Prostate gland (tissue), 2 donors: ENCODE measurements around the gene UBE2D2.

Source experiments
- POLR2AphosphoS5 ChIP-seq: sonication (generic); formaldehyde crosslinking; IDR thresholded peaks from one replicate; pipeline ENCODE4 v1.6.1; 2017; ENCODE audit warnings: antibody characterized with exemption
- TF ChIP-seq, protein P1 (sequence below), 4 experiments: fragments of 200-600 bp in 2 of 4; fragments of 450-650 bp in 2 of 4; sonication (generic) in 2 of 4; IDR thresholded peaks; 1 replicate in 3 of 4; 2 replicates in 1 of 4; pipeline ENCODE4 v1.5.1; 2016 to 2019; ENCODE audit warnings: antibody characterized with exemption in 4 of 4, mild to moderate bottlenecking in 2 of 4, moderate library complexity in 2 of 4

DNA sequence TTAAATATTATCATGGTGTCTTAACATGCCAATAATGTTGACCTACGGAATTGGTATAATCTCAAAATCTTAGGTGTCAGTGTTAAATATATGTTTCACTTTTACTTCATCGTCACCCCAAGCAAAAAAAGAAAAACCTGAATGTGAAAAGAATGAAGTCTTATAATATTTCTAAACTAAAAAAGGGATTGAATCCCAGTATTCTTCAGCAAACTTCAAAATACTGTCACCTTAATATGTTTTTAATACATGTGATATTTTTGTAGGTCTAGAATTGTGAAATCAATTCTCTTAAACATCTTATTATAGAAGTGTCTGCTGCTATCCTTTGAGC, 14.1 kb downstream of the UBE2D2 start:
- TF ChIP-seq POLR2AphosphoS5: no peak
- TF ChIP-seq, protein P1, sequence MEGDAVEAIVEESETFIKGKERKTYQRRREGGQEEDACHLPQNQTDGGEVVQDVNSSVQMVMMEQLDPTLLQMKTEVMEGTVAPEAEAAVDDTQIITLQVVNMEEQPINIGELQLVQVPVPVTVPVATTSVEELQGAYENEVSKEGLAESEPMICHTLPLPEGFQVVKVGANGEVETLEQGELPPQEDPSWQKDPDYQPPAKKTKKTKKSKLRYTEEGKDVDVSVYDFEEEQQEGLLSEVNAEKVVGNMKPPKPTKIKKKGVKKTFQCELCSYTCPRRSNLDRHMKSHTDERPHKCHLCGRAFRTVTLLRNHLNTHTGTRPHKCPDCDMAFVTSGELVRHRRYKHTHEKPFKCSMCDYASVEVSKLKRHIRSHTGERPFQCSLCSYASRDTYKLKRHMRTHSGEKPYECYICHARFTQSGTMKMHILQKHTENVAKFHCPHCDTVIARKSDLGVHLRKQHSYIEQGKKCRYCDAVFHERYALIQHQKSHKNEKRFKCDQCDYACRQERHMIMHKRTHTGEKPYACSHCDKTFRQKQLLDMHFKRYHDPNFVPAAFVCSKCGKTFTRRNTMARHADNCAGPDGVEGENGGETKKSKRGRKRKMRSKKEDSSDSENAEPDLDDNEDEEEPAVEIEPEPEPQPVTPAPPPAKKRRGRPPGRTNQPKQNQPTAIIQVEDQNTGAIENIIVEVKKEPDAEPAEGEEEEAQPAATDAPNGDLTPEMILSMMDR (IDR thresholded peaks at IDR 0.05): no peak
